NCI-H2081 (cell line): ENCODE results near the gene HTR1B.

ENCODE experiments used
- DNase-seq, 2 experiments: peaks; one replicate each; lab custom pipeline; 2025; lab: John Stamatoyannopoulos, UW

HTR1B gene

GRCh38 chr6:77455271-77455670 lies 8.0 kb downstream of the HTR1B start:
- no peak for DNase-seq

GRCh38 chr6:77454386-77454785 lies 8.9 kb downstream of the HTR1B start:
- no peak for DNase-seq

- no peak for DNase-seq
Observed at GRCh38 chr6:77451466-77451865, 11.8 kb downstream of the HTR1B start.

- no peak for DNase-seq
Observed at GRCh38 chr6:77450924-77451323, 12.4 kb downstream of the HTR1B start.

- no peak for DNase-seq
Observed at GRCh38 chr6:77448546-77448945, 14.7 kb downstream of the HTR1B start.

- DNase-seq, result no peak
Observed at GRCh38 chr6:77447254-77447653, 16.0 kb downstream of the HTR1B start.

GRCh38 chr6:77446249-77446648 lies 17.0 kb downstream of the HTR1B start:
- no peak for DNase-seq

GRCh38 chr6:77445214-77445613 lies 18.1 kb downstream of the HTR1B start:
- no peak for DNase-seq

GRCh38 chr6:77440206-77440976 lies 22.9 kb downstream of the HTR1B start:
- DNase-seq, result no peak

GRCh38 chr6:77433888-77434287 lies 29.4 kb downstream of the HTR1B start:
- no peak for DNase-seq

GRCh38 chr6:77430504-77430903 lies 32.8 kb downstream of the HTR1B start:
- DNase-seq, result no peak

- no peak for DNase-seq
Observed at GRCh38 chr6:77425671-77426070, 37.6 kb downstream of the HTR1B start.

- no peak for DNase-seq
Observed at GRCh38 chr6:77425216-77425615, 38.1 kb downstream of the HTR1B start.

- no peak for DNase-seq
Observed at GRCh38 chr6:77424761-77425160, 38.5 kb downstream of the HTR1B start.

- no peak for DNase-seq
Observed at GRCh38 chr6:77416839-77417238, 46.5 kb downstream of the HTR1B start.

GRCh38 chr6:77415706-77416105 lies 47.6 kb downstream of the HTR1B start:
- DNase-seq, result no peak
